Stomach smooth muscle (tissue), 2 donors: ENCODE measurements around the gene SLC6A3.

Experiments
- H3K27ac ChIP-seq: one replicate; pipeline ENCODE4 v1.7.0; 2013; ENCODE audit warnings: mild to moderate bottlenecking, low read length, inconsistent platforms
- H3K27me3 ChIP-seq, 2 donors: one replicate each; pipeline ENCODE4 v1.7.0; 2013; ENCODE audit warnings: low read length in 2 of 2; ENCODE audit not compliant: insufficient read depth in 2 of 2, control insufficient read depth in 1 of 2
- H3K36me3 ChIP-seq, 2 donors: one replicate each; pipeline ENCODE4 v1.7.0; 2013; ENCODE audit warnings: low read length in 2 of 2; ENCODE audit not compliant: control insufficient read depth in 2 of 2, insufficient read depth in 2 of 2
- H3K4me1 ChIP-seq: one replicate; pipeline ENCODE4 v1.7.0; 2013; ENCODE audit warnings: low read length; ENCODE audit not compliant: control insufficient read depth, insufficient read depth
- H3K4me3 ChIP-seq, 2 donors: one replicate each; pipeline ENCODE4 v1.7.0; 2013; ENCODE audit warnings: low read length in 2 of 2
- H3K9ac ChIP-seq, 2 donors: one replicate each; pipeline ENCODE4 v1.7.0; 2013; ENCODE audit warnings: low read length in 2 of 2, mild to moderate bottlenecking in 1 of 2
- H3K9me3 ChIP-seq, 2 donors: one replicate each; pipeline ENCODE4 v1.7.0; 2013; ENCODE audit warnings: low read length in 2 of 2; ENCODE audit not compliant: control insufficient read depth in 2 of 2
- donor health status: healthy.
- donor health status: Pancreatic carcinoma.

SLC6A3 gene

GRCh38 chr5:1413611-1414241, 31.5 kb downstream of the SLC6A3 start:
- Histone ChIP-seq H3K9me3 (no peaks in the 10 kb centered on the region), H3K27ac (no peak overlapping the region), H3K4me1 (no peaks in the 10 kb centered on the region), H3K36me3 (no peaks in the 10 kb centered on the region), H3K9ac (no peak overlapping the region), H3K4me3 (no peak overlapping the region), H3K27me3 (peaks cover 3 to 17% of the 10 kb centered on the region in 2 donors)

- H3K4me1 ChIP-seq: no peaks in the 10 kb centered on the region
- no peak overlapping the region for H3K4me3 ChIP-seq
- H3K9me3 ChIP-seq: no peaks in the 10 kb centered on the region
- no peaks in the 10 kb centered on the region for H3K36me3 ChIP-seq
- peaks cover 3 to 17% of the 10 kb centered on the region in 2 donors for H3K27me3 ChIP-seq
- H3K27ac ChIP-seq: no peak overlapping the region
- no peak overlapping the region for H3K9ac ChIP-seq
Observed at GRCh38 chr5:1413211-1413610, 32.0 kb downstream of the SLC6A3 start.

- H3K27ac ChIP-seq: no peak overlapping the region
- no peaks in the 10 kb centered on the region for H3K9me3 ChIP-seq
- H3K9ac ChIP-seq: no peak overlapping the region
- no peaks in the 10 kb centered on the region for H3K4me1 ChIP-seq
- no peaks in the 10 kb centered on the region for H3K36me3 ChIP-seq
- peaks cover 3 to 19% of the 10 kb centered on the region in 2 donors for H3K27me3 ChIP-seq
- no peak overlapping the region for H3K4me3 ChIP-seq
Observed at GRCh38 chr5:1412621-1413020, 32.6 kb downstream of the SLC6A3 start.

GRCh38 chr5:1412163-1412562, 33.1 kb downstream of the SLC6A3 start:
- Histone ChIP-seq H3K4me3 (no peak overlapping the region), H3K9me3 (no peaks in the 10 kb centered on the region), H3K4me1 (no peaks in the 10 kb centered on the region), H3K9ac (no peak overlapping the region), H3K36me3 (no peaks in the 10 kb centered on the region), H3K27ac (no peak overlapping the region), H3K27me3 (peaks cover 3 to 19% of the 10 kb centered on the region in 2 donors)

GRCh38 chr5:1411099-1411498, 34.1 kb downstream of the SLC6A3 start:
- no peak overlapping the region for H3K27ac ChIP-seq
- no peak overlapping the region for H3K4me3 ChIP-seq
- H3K27me3 ChIP-seq: peaks cover 3 to 19% of the 10 kb centered on the region in 2 donors
- H3K9ac ChIP-seq: no peak overlapping the region
- H3K9me3 ChIP-seq: no peaks in the 10 kb centered on the region
- no peaks in the 10 kb centered on the region for H3K4me1 ChIP-seq
- H3K36me3 ChIP-seq: no peaks in the 10 kb centered on the region

- Histone ChIP-seq H3K27ac (no peak overlapping the region), H3K9me3 (no peaks in the 10 kb centered on the region), H3K4me1 (no peaks in the 10 kb centered on the region), H3K27me3 (peaks cover 3 to 19% of the 10 kb centered on the region in 2 donors), H3K9ac (no peak overlapping the region), H3K4me3 (no peak overlapping the region), H3K36me3 (no peaks in the 10 kb centered on the region)
Observed at GRCh38 chr5:1410156-1411014, 34.9 kb downstream of the SLC6A3 start.

GRCh38 chr5:1409381-1410110, 35.7 kb downstream of the SLC6A3 start:
- H3K27me3 ChIP-seq: peaks cover 3 to 19% of the 10 kb centered on the region in 2 donors
- H3K9ac ChIP-seq: no peak overlapping the region

GRCh38 chr5:1406681-1407640, 38.3 kb downstream of the SLC6A3 start:
- H3K9me3 ChIP-seq: no peaks in the 10 kb centered on the region
- no peak overlapping the region for H3K9ac ChIP-seq
- no peaks in the 10 kb centered on the region for H3K36me3 ChIP-seq
- H3K27ac ChIP-seq: no peak overlapping the region
- H3K4me3 ChIP-seq: no peak overlapping the region
- H3K27me3 ChIP-seq: peaks cover 0 to 15% of the 10 kb centered on the region in 2 donors
- H3K4me1 ChIP-seq: no peaks in the 10 kb centered on the region

More at GRCh38 chr5:1409381-1410110, 35.7 kb downstream of the SLC6A3 start:
- no peaks in the 10 kb centered on the region for H3K36me3 ChIP-seq
- no peaks in the 10 kb centered on the region for H3K4me1 ChIP-seq
- no peaks in the 10 kb centered on the region for H3K9me3 ChIP-seq
- no peak overlapping the region for H3K27ac ChIP-seq
- no peak overlapping the region for H3K4me3 ChIP-seq

GRCh38 chr5:1405539-1406530, 39.4 kb downstream of the SLC6A3 start:
- Histone ChIP-seq H3K9me3 (no peaks in the 10 kb centered on the region), H3K4me1 (no peaks in the 10 kb centered on the region), H3K4me3 (no peak overlapping the region), H3K27ac (no peak overlapping the region), H3K9ac (no peak overlapping the region), H3K36me3 (no peaks in the 10 kb centered on the region), H3K27me3 (peaks cover 0 to 11% of the 10 kb centered on the region in 2 donors)
